Measurements from ENCODE around the gene EP400.
"Not testable (repeated sequence)": the region's sequence is repeated elsewhere in the genome, so short reads cannot be mapped to it uniquely, and the experiment has no call there.

EP400 gene

GRCh38 chr12:132046561-132046960 is 96.8 kb downstream of the EP400 start:
- Histone ChIP-seq H3K4me3 (ENCODE audit: insufficient read depth, low read length, poor library complexity, severe bottlenecking) (no peak overlapping the region), H3K9ac (ENCODE audit: low read length) (no peak overlapping the region), H3K27me3 (ENCODE audit: low read length) (no peaks in the 10 kb centered on the region), H3K27ac (ENCODE audit: low read depth, low read length) (no peak overlapping the region), H3K79me2 (ENCODE audit: insufficient read depth, low read length) (no peaks in the 10 kb centered on the region), H3K4me2 (ENCODE audit: low read depth, low read length, poor library complexity, severe bottlenecking) (no peak overlapping the region), H2AFZ (ENCODE audit: low read depth, low read length, severe bottlenecking) (no peak overlapping the region), H3K36me3 (ENCODE audit: low read length) (peaks cover 6% of the 10 kb centered on the region; the same call in 1 of the 2 replicates), H3F3A (ENCODE audit: insufficient read depth) (no peaks in the 10 kb centered on the region), H4K20me1 (ENCODE audit: low read depth, low read length) (no peaks in the 10 kb centered on the region), H3K9me3 (ENCODE audit: insufficient read depth, low read length) (no peaks in the 10 kb centered on the region), H3K9me2 (replicated peaks; ENCODE audit: insufficient read depth, low read length) (no peaks in the 10 kb centered on the region)
- TF ChIP-seq EZH2phosphoT487 (conservative IDR thresholded peaks at IDR 0.05; ENCODE audit: low read length): no peak
- no peak for TF ChIP-seq CTCF (IDR thresholded peaks at IDR 0.05; ENCODE audit: insufficient read depth, low read length, poor library complexity, severe bottlenecking)

GRCh38 chr12:132047630-132048029 is 97.9 kb downstream of the EP400 start:
- H3K27me3 ChIP-seq (ENCODE audit: low read length); H2AFZ ChIP-seq (ENCODE audit: low read depth, low read length, severe bottlenecking); H3K4me3 ChIP-seq (ENCODE audit: insufficient read depth, low read length, poor library complexity, severe bottlenecking); H3K36me3 ChIP-seq (ENCODE audit: low read length); H3F3A ChIP-seq (ENCODE audit: insufficient read depth); H3K9ac ChIP-seq (ENCODE audit: low read length); H3K9me3 ChIP-seq (ENCODE audit: insufficient read depth, low read length); H3K79me2 ChIP-seq (ENCODE audit: insufficient read depth, low read length); H4K20me1 ChIP-seq (ENCODE audit: low read depth, low read length); H3K27ac ChIP-seq (ENCODE audit: low read depth, low read length); H3K4me2 ChIP-seq (ENCODE audit: low read depth, low read length, poor library complexity, severe bottlenecking); H3K9me2 ChIP-seq (replicated peaks; ENCODE audit: insufficient read depth, low read length): not testable (repeated sequence)

GRCh38 chr12:132049442-132049841 is 99.7 kb downstream of the EP400 start:
- H3K27ac ChIP-seq (ENCODE audit: low read depth, low read length): no peak overlapping the region
- H3K36me3 ChIP-seq (ENCODE audit: low read length): no peaks in the 10 kb centered on the region

GRCh38 chr12:132049876-132050275 is 100.1 kb downstream of the EP400 start:
- no peaks in the 10 kb centered on the region for H3K36me3 ChIP-seq (ENCODE audit: low read length)
- no peak overlapping the region for H3K4me2 ChIP-seq (ENCODE audit: low read depth, low read length, poor library complexity, severe bottlenecking)
- no peak overlapping the region for H3K4me3 ChIP-seq (ENCODE audit: insufficient read depth, low read length, poor library complexity, severe bottlenecking)
- no peak overlapping the region for H3K9ac ChIP-seq (ENCODE audit: low read length)
- H2AFZ ChIP-seq (ENCODE audit: low read depth, low read length, severe bottlenecking): no peak overlapping the region
- H4K20me1 ChIP-seq (ENCODE audit: low read depth, low read length): no peaks in the 10 kb centered on the region
- no peaks in the 10 kb centered on the region for H3K9me2 ChIP-seq (replicated peaks; ENCODE audit: insufficient read depth, low read length)
- no peak overlapping the region for H3K27ac ChIP-seq (ENCODE audit: low read depth, low read length)
- no peaks in the 10 kb centered on the region for H3K27me3 ChIP-seq (ENCODE audit: low read length)
- no peaks in the 10 kb centered on the region for H3K79me2 ChIP-seq (ENCODE audit: insufficient read depth, low read length)
- no peaks in the 10 kb centered on the region for H3K9me3 ChIP-seq (ENCODE audit: insufficient read depth, low read length)
- H3F3A ChIP-seq (ENCODE audit: insufficient read depth): no peaks in the 10 kb centered on the region
- TF ChIP-seq CTCF (IDR thresholded peaks at IDR 0.05; ENCODE audit: insufficient read depth, low read length, poor library complexity, severe bottlenecking): no peak
- no peak for TF ChIP-seq EZH2phosphoT487 (conservative IDR thresholded peaks at IDR 0.05; ENCODE audit: low read length)

More at GRCh38 chr12:132049442-132049841, 99.7 kb downstream of the EP400 start:
- Histone ChIP-seq H2AFZ (ENCODE audit: low read depth, low read length, severe bottlenecking) (no peak overlapping the region), H4K20me1 (ENCODE audit: low read depth, low read length) (no peaks in the 10 kb centered on the region), H3K4me2 (ENCODE audit: low read depth, low read length, poor library complexity, severe bottlenecking) (no peak overlapping the region), H3K79me2 (ENCODE audit: insufficient read depth, low read length) (no peaks in the 10 kb centered on the region), H3F3A (ENCODE audit: insufficient read depth) (no peaks in the 10 kb centered on the region), H3K9ac (ENCODE audit: low read length) (no peak overlapping the region), H3K27me3 (ENCODE audit: low read length) (no peaks in the 10 kb centered on the region), H3K9me3 (ENCODE audit: insufficient read depth, low read length) (no peaks in the 10 kb centered on the region), H3K4me3 (ENCODE audit: insufficient read depth, low read length, poor library complexity, severe bottlenecking) (no peak overlapping the region), H3K9me2 (replicated peaks; ENCODE audit: insufficient read depth, low read length) (no peaks in the 10 kb centered on the region)
- no peak for TF ChIP-seq EZH2phosphoT487 (conservative IDR thresholded peaks at IDR 0.05; ENCODE audit: low read length)
- TF ChIP-seq CTCF (IDR thresholded peaks at IDR 0.05; ENCODE audit: insufficient read depth, low read length, poor library complexity, severe bottlenecking): no peak

GRCh38 chr12:132051718-132052117 is 102.0 kb downstream of the EP400 start:
- not testable (repeated sequence) for H3F3A ChIP-seq (ENCODE audit: insufficient read depth); H3K27ac ChIP-seq (ENCODE audit: low read depth, low read length); H3K9me2 ChIP-seq (replicated peaks; ENCODE audit: insufficient read depth, low read length); H3K9ac ChIP-seq (ENCODE audit: low read length); H2AFZ ChIP-seq (ENCODE audit: low read depth, low read length, severe bottlenecking); H3K9me3 ChIP-seq (ENCODE audit: insufficient read depth, low read length); H3K4me2 ChIP-seq (ENCODE audit: low read depth, low read length, poor library complexity, severe bottlenecking); H3K4me3 ChIP-seq (ENCODE audit: insufficient read depth, low read length, poor library complexity, severe bottlenecking); H3K79me2 ChIP-seq (ENCODE audit: insufficient read depth, low read length); H3K27me3 ChIP-seq (ENCODE audit: low read length); H4K20me1 ChIP-seq (ENCODE audit: low read depth, low read length); H3K36me3 ChIP-seq (ENCODE audit: low read length)
